Muscle layer of duodenum (tissue), 2 donors: ENCODE measurements around the gene OLR1.
"Not testable (repeated sequence)": the region's sequence is repeated elsewhere in the genome, so short reads cannot be mapped to it uniquely, and the experiment has no call there.

Experiments
- H3K27ac ChIP-seq: one replicate; pipeline ENCODE4 v1.7.0; 2013; ENCODE audit warnings: mild to moderate bottlenecking, low read length
- H3K27me3 ChIP-seq: one replicate; pipeline ENCODE4 v1.7.0; 2013; ENCODE audit warnings: low read depth, mild to moderate bottlenecking, control low read depth, low read length
- H3K36me3 ChIP-seq, 2 donors: one replicate each; pipeline ENCODE4 v1.7.0; 2013; ENCODE audit warnings: low read length in 2 of 2, control low read depth in 1 of 2, mild to moderate bottlenecking in 1 of 2; ENCODE audit not compliant: insufficient read depth in 2 of 2, control insufficient read depth in 1 of 2
- H3K4me1 ChIP-seq, 2 donors: one replicate each; pipeline ENCODE4 v1.7.0; 2013; ENCODE audit warnings: low read length in 2 of 2, mild to moderate bottlenecking in 2 of 2, control low read depth in 1 of 2, moderate library complexity in 1 of 2; ENCODE audit not compliant: insufficient read depth in 2 of 2, control insufficient read depth in 1 of 2
- H3K4me3 ChIP-seq, 2 donors: one replicate each; pipeline ENCODE4 v1.7.0; 2013; ENCODE audit warnings: low read length in 2 of 2, low read depth in 1 of 2, mild to moderate bottlenecking in 1 of 2
- H3K9me3 ChIP-seq, 2 donors: one replicate each; pipeline ENCODE4 v1.7.0; 2013; ENCODE audit warnings: low read length in 2 of 2, control low read depth in 1 of 2, mild to moderate bottlenecking in 1 of 2; ENCODE audit not compliant: control insufficient read depth in 1 of 2
- donor health status: healthy.

Gene OLR1

GRCh38 chr12:10190558-10191388 lies 18.8 kb upstream of the OLR1 start:
- H3K4me1 ChIP-seq = peaks cover 0 to 4% of the 10 kb centered on the region in 2 donors
- no peak overlapping the region for H3K27ac ChIP-seq
- no peaks in the 10 kb centered on the region for H3K36me3 ChIP-seq
- no peaks in the 10 kb centered on the region for H3K27me3 ChIP-seq
- H3K9me3 ChIP-seq = no peaks in the 10 kb centered on the region
- no peak overlapping the region for H3K4me3 ChIP-seq

- Histone ChIP-seq H3K36me3 (no peaks in the 10 kb centered on the region), H3K4me1 (peaks cover 0 to 4% of the 10 kb centered on the region in 2 donors), H3K4me3 (no peak overlapping the region), H3K9me3 (no peaks in the 10 kb centered on the region), H3K27me3 (no peaks in the 10 kb centered on the region), H3K27ac (no peak overlapping the region)
These were observed 17.7 kb upstream of the OLR1 start for GRCh38 chr12:10189653-10190052.

GRCh38 chr12:10186958-10187357 lies 15.0 kb upstream of the OLR1 start:
- H3K36me3 ChIP-seq, H3K4me1 ChIP-seq, H3K4me3 ChIP-seq, H3K27ac ChIP-seq, H3K27me3 ChIP-seq, H3K9me3 ChIP-seq: not testable (repeated sequence)

GRCh38 chr12:10186299-10186698 lies 14.4 kb upstream of the OLR1 start:
- Histone ChIP-seq H3K4me3 (no peak overlapping the region), H3K36me3 (no peaks in the 10 kb centered on the region), H3K27me3 (no peaks in the 10 kb centered on the region), H3K27ac (no peak overlapping the region), H3K9me3 (no peaks in the 10 kb centered on the region), H3K4me1 (peaks cover 0 to 4% of the 10 kb centered on the region in 2 donors)

GRCh38 chr12:10184261-10184843 lies 12.4 kb upstream of the OLR1 start:
- no peak overlapping the region for H3K27ac ChIP-seq
- H3K4me1 ChIP-seq = no peaks in the 10 kb centered on the region
- no peaks in the 10 kb centered on the region for H3K36me3 ChIP-seq
- H3K9me3 ChIP-seq = no peaks in the 10 kb centered on the region
- H3K4me3 ChIP-seq = no peak overlapping the region
- H3K27me3 ChIP-seq = no peaks in the 10 kb centered on the region

- Histone ChIP-seq H3K36me3 (no peaks in the 10 kb centered on the region), H3K27ac (no peak overlapping the region), H3K9me3 (no peaks in the 10 kb centered on the region), H3K27me3 (no peaks in the 10 kb centered on the region), H3K4me1 (no peaks in the 10 kb centered on the region), H3K4me3 (no peak overlapping the region)
These were observed 10.6 kb upstream of the OLR1 start for GRCh38 chr12:10182354-10183049.

- Histone ChIP-seq H3K4me3 (no peak overlapping the region), H3K27ac (no peak overlapping the region), H3K9me3 (no peaks in the 10 kb centered on the region), H3K27me3 (no peaks in the 10 kb centered on the region), H3K4me1 (no peaks in the 10 kb centered on the region), H3K36me3 (no peaks in the 10 kb centered on the region)
These were observed 7.8 kb upstream of the OLR1 start for GRCh38 chr12:10179776-10180181.

GRCh38 chr12:10178821-10179220 lies 6.9 kb upstream of the OLR1 start, which contains the start of gene TMEM52B:
TSS of gene TMEM52B (plus strand) at chr12:10179032. CDS start at chr12:10179575, 543 bp downstream.
- H3K4me3 ChIP-seq = no peak within 1 kb of the TSS
- H3K9me3 ChIP-seq = no peaks in the 10 kb centered on the region
- H3K36me3 ChIP-seq = no peaks in the 10 kb centered on the region
- no peak within 1 kb of the TSS for H3K27ac ChIP-seq
- H3K4me1 ChIP-seq = no peaks in the 10 kb centered on the region
- H3K27me3 ChIP-seq = no peaks in the 10 kb centered on the region

- H3K27ac ChIP-seq = no peak overlapping the region
These were observed 4.1 kb upstream of the OLR1 start for GRCh38 chr12:10175846-10176636.

GRCh38 chr12:10174986-10175614 lies 3.2 kb upstream of the OLR1 start:
- H3K9me3 ChIP-seq = no peaks in the 10 kb centered on the region
- no peak overlapping the region for H3K4me3 ChIP-seq
- H3K27me3 ChIP-seq = no peaks in the 10 kb centered on the region
- no peaks in the 10 kb centered on the region for H3K4me1 ChIP-seq
- H3K36me3 ChIP-seq = no peaks in the 10 kb centered on the region
- no peak overlapping the region for H3K27ac ChIP-seq

More at GRCh38 chr12:10175846-10176636, 4.1 kb upstream of the OLR1 start:
- no peaks in the 10 kb centered on the region for H3K9me3 ChIP-seq
- H3K27me3 ChIP-seq = no peaks in the 10 kb centered on the region
- no peaks in the 10 kb centered on the region for H3K36me3 ChIP-seq
- no peak overlapping the region for H3K4me3 ChIP-seq
- no peaks in the 10 kb centered on the region for H3K4me1 ChIP-seq
